Chondrocyte (in vitro differentiated cells): Measurements from ENCODE around the gene UBL7. TPM values are rescaled to one million over a fixed set of nuclear protein-coding genes. Genes with fewer than 3 reads are reported as not detected.

Source experiments
- DNase-seq: peaks from one replicate; pipeline ENCODE4 v3.0.0; 2021; ENCODE audit warnings: mixed read lengths, low spot score
- H3K27ac Mint-ChIP-seq: one replicate; pipeline ENCODE4 v1.8.0; 2021; ENCODE audit warnings: mild to moderate bottlenecking, moderate library complexity, mixed read lengths; ENCODE audit not compliant: unreplicated experiment
- H3K27me3 Mint-ChIP-seq: 2 replicates; pipeline ENCODE4 v1.8.0; 2021; ENCODE audit warnings: low read depth, mixed read lengths
- H3K36me3 Mint-ChIP-seq: 2 replicates; pipeline ENCODE4 v1.8.0; 2021; ENCODE audit warnings: low read depth, mixed read lengths
- H3K4me1 Mint-ChIP-seq: 2 replicates; pipeline ENCODE4 v1.8.0; 2021; ENCODE audit warnings: low read depth, mild to moderate bottlenecking, mixed read lengths
- H3K4me3 Mint-ChIP-seq: one replicate; pipeline ENCODE4 v1.8.0; 2021; ENCODE audit warnings: mild to moderate bottlenecking, moderate library complexity, mixed read lengths; ENCODE audit not compliant: unreplicated experiment
- H3K9me3 Mint-ChIP-seq: 2 replicates; pipeline ENCODE4 v1.8.0; 2021; ENCODE audit warnings: low read depth, mixed read lengths
- CTCF ChIP-seq: fragments of 200-600 bp; sonication (generic); IDR thresholded peaks from 2 replicates; pipeline ENCODE4 v1.5.0; 2021; ENCODE audit warnings: antibody characterized with exemption, mild to moderate bottlenecking, moderate library complexity
- total RNA-seq: library from RNA; stranded (reverse); gene quantifications from 3 replicates; pipeline ENCODE4 v1.2.1, GENCODE V29; 2021

UBL7 gene
- total RNA-seq, 1 donor from 2014 or later, result 30.0 TPM

GRCh38 chr15:74415966-74416916 is 44.7 kb downstream of the UBL7 start:
- H3K4me3 Mint-ChIP-seq, result no peak overlapping the region
- H3K9me3 Mint-ChIP-seq, result no peaks in the 10 kb centered on the region
- no peak overlapping the region for H3K27ac Mint-ChIP-seq
- H3K4me1 Mint-ChIP-seq, result peaks cover 15% of the 10 kb centered on the region
- DNase-seq, result no peak
- no peaks in the 10 kb centered on the region for H3K27me3 Mint-ChIP-seq
- no peak for TF ChIP-seq CTCF
- H3K36me3 Mint-ChIP-seq, result peaks cover 3% of the 10 kb centered on the region

GRCh38 chr15:74414603-74415338 is 46.2 kb downstream of the UBL7 start:
- Mint-ChIP-seq H3K27ac (no peak overlapping the region), H3K36me3 (peaks cover 3% of the 10 kb centered on the region), H3K4me3 (no peak overlapping the region), H3K9me3 (no peaks in the 10 kb centered on the region), H3K27me3 (no peaks in the 10 kb centered on the region), H3K4me1 (peaks cover 3% of the 10 kb centered on the region)
- DNase-seq, result no peak
- TF ChIP-seq CTCF, result no peak

GRCh38 chr15:74414081-74414580 is 46.8 kb downstream of the UBL7 start:
- Mint-ChIP-seq H3K4me3 (no peak overlapping the region), H3K27me3 (no peaks in the 10 kb centered on the region), H3K4me1 (no peaks in the 10 kb centered on the region), H3K36me3 (peaks cover 3% of the 10 kb centered on the region), H3K27ac (no peak overlapping the region), H3K9me3 (no peaks in the 10 kb centered on the region)
- DNase-seq, result no peak
- TF ChIP-seq CTCF, result no peak

GRCh38 chr15:74413350-74414080 is 47.4 kb downstream of the UBL7 start:
- no peak for TF ChIP-seq CTCF
- H3K36me3 Mint-ChIP-seq, result peaks cover 3% of the 10 kb centered on the region
- peaks cover 1% of the 10 kb centered on the region for H3K4me1 Mint-ChIP-seq
- no peaks in the 10 kb centered on the region for H3K27me3 Mint-ChIP-seq
- no peak for DNase-seq
- no peak overlapping the region for H3K4me3 Mint-ChIP-seq
- no peaks in the 10 kb centered on the region for H3K9me3 Mint-ChIP-seq
- H3K27ac Mint-ChIP-seq, result no peak overlapping the region

GRCh38 chr15:74412159-74412558 is 48.8 kb downstream of the UBL7 start:
- H3K4me3 Mint-ChIP-seq, result no peak overlapping the region
- peaks cover 10% of the 10 kb centered on the region for H3K4me1 Mint-ChIP-seq
- H3K36me3 Mint-ChIP-seq, result peaks cover 3% of the 10 kb centered on the region
- TF ChIP-seq CTCF, result no peak
- H3K27ac Mint-ChIP-seq, result no peak overlapping the region
- DNase-seq, result no peak
- H3K27me3 Mint-ChIP-seq, result no peaks in the 10 kb centered on the region
- H3K9me3 Mint-ChIP-seq, result no peaks in the 10 kb centered on the region
